ENCODE results near the gene KCNJ10. TPM values are rescaled to one million over a fixed set of nuclear protein-coding genes. Genes with fewer than 3 reads are reported as not detected.

Gene KCNJ10
- total RNA-seq, 4 donors from 2014 or later = 6.5 to 13.5 (median 8.8) TPM

DNA sequence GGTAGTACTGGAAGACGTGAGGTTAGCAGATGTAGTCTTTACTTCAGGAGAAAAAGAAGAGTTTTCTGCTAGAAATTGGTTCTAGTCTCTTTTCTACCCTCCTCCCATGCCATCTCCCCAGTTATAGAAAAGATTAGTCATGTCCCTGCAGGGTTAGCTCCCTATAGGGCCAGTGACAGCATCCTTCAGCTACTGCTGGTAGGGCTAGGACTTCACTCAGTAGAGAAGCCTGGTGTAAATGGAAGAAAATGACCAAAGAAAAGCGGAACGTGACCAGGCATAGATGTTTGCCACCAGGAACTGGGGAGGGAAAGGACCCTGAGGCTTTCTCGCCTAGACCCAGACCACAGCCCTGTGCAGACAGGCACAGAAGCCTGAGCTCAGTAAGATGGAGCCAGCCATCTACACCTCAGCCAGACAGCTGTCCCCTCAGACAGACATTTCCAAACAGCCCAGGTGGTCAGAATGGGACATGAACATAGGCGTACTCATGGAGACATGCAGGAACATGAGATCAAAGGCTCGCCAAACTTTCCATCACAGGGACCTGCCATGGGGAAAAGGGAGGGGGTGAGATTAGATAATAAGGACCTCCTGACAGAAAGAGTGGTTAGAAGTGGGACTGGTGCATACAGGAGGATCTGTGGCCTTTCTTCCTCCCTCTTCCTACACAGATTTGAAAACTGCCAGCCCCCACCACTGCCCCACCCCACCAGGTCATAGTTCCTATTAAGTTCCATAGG is 92.4 kb downstream of the KCNJ10 start:
- no peaks in the 10 kb centered on the region for H3K4me1 ChIP-seq
- no peaks in the 10 kb centered on the region for H3K36me3 ChIP-seq
- no peak for TF ChIP-seq CTCF (IDR thresholded peaks at IDR 0.05)
- TF ChIP-seq POLR2A (IDR thresholded peaks at IDR 0.05) = no peak
- TF ChIP-seq EP300 (IDR thresholded peaks at IDR 0.05) = no peak
- H3K27ac ChIP-seq = no peak overlapping the region
- no peak for DNase-seq (ENCODE audit: low spot score in 2 of 2)
- 88 to 94% methylated on average over 6 of the region's 6 CpGs for WGBS, 2 donors
- H3K9me3 ChIP-seq = no peaks in the 10 kb centered on the region
- no peak overlapping the region for H3K4me3 ChIP-seq
- H3K27me3 ChIP-seq = no peaks in the 10 kb centered on the region

- 90 to 95% methylated on average over 7 of the region's 7 CpGs for WGBS, 2 donors
- H3K27me3 ChIP-seq = no peaks in the 10 kb centered on the region
- no peak overlapping the region for H3K27ac ChIP-seq
- no peak for DNase-seq (ENCODE audit: low spot score in 2 of 2)
- no peaks in the 10 kb centered on the region for H3K36me3 ChIP-seq
- no peak overlapping the region for H3K4me3 ChIP-seq
- no peak for TF ChIP-seq EP300 (IDR thresholded peaks at IDR 0.05)
- no peak for TF ChIP-seq CTCF (IDR thresholded peaks at IDR 0.05)
- no peak for TF ChIP-seq POLR2A (IDR thresholded peaks at IDR 0.05)
- no peaks in the 10 kb centered on the region for H3K4me1 ChIP-seq
- H3K9me3 ChIP-seq = no peaks in the 10 kb centered on the region
Measured at GRCh38 chr1:159974350-159974965, 95.5 kb downstream of the KCNJ10 start.

DNA sequence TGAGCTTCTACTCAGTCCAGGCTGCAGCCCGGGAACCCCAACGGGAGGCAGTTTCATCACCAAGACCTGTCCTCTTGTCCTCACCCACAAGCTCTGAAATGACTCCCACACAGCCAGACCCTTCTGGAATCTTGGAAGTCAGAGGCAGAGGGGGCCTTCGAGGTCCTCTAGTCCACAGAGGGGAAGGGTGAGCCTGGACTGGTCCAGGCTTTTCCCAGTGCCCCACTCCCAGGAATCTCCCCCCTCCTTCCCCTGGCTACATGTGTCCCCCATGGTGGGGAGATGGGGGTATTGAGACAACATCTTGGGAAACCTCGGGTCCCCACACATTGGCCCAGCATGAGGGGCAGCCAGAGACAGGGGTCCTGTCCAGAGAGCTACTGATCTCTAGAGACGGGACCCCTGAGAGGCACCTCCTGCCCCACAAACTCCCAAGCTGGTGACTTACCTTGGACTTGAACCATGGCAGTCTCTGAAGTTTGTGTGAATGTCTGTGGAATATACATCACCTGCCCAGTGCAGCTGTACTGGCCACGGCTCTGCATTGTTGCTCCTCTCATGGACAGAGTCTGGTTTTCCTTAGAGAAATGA is 96.5 kb downstream of the KCNJ10 start:
- Histone ChIP-seq H3K36me3 (no peaks in the 10 kb centered on the region), H3K4me1 (no peaks in the 10 kb centered on the region), H3K27ac (no peak overlapping the region), H3K27me3 (no peaks in the 10 kb centered on the region), H3K9me3 (no peaks in the 10 kb centered on the region), H3K4me3 (no peak overlapping the region)
- TF ChIP-seq CTCF (IDR thresholded peaks at IDR 0.05) = no peak
- no peak for TF ChIP-seq EP300 (IDR thresholded peaks at IDR 0.05)
- TF ChIP-seq POLR2A (IDR thresholded peaks at IDR 0.05) = no peak
- DNase-seq (ENCODE audit: low spot score in 2 of 2) = no peak
- WGBS, 2 donors = 85 to 93% methylated on average over 6 of the region's 6 CpGs

GRCh38 chr1:159972443-159973205 is 97.3 kb downstream of the KCNJ10 start:
- H3K27ac ChIP-seq = no peak overlapping the region
- H3K27me3 ChIP-seq = no peaks in the 10 kb centered on the region
- H3K36me3 ChIP-seq = no peaks in the 10 kb centered on the region
- no peak overlapping the region for H3K4me3 ChIP-seq
- TF ChIP-seq CTCF (IDR thresholded peaks at IDR 0.05) (no peak), POLR2A (IDR thresholded peaks at IDR 0.05) (no peak), EP300 (IDR thresholded peaks at IDR 0.05) (no peak)
- no peaks in the 10 kb centered on the region for H3K9me3 ChIP-seq
- DNase-seq (ENCODE audit: low spot score in 2 of 2) = no peak
- WGBS, 2 donors = 86 to 90% methylated on average over 6 to 7 of the region's 8 CpGs
- H3K4me1 ChIP-seq = no peaks in the 10 kb centered on the region
